HEK293 (cell line): ENCODE results near the gene IKZF4.

Experiments used
- CTCF ChIP-seq: fragments of 450-650 bp; formaldehyde crosslinking; IDR thresholded peaks from 2 replicates; pipeline ENCODE4 v1.5.1; 2016; ENCODE audit warnings: missing biosample characterization, missing genetic modification characterization
- HOXA7 ChIP-seq: sonication (generic); formaldehyde crosslinking; IDR thresholded peaks from 2 replicates; pipeline ENCODE4 v1.8.1; 2022; ENCODE audit warnings: missing genetic modification reagents, borderline replicate concordance
- SCRT2 ChIP-seq: fragments of 450-650 bp; formaldehyde crosslinking; IDR thresholded peaks from 2 replicates; pipeline ENCODE4 v1.5.1; 2016; ENCODE audit warnings: missing biosample characterization, missing genetic modification characterization
- SETDB1 ChIP-seq: IDR thresholded peaks from one replicate; pipeline ENCODE4 v1.6.1; 2017; ENCODE audit warnings: mild to moderate bottlenecking, low read length, moderate library complexity, mixed read lengths; ENCODE audit not compliant: insufficient read length
- ZBTB1 ChIP-seq: fragments of 450-650 bp; formaldehyde crosslinking; IDR thresholded peaks from 2 replicates; pipeline ENCODE4 v1.5.1; 2016; ENCODE audit warnings: missing biosample characterization, missing genetic modification characterization
- ZBTB21 ChIP-seq: fragments of 450-650 bp; formaldehyde crosslinking; IDR thresholded peaks from 2 replicates; pipeline ENCODE4 v1.5.1; 2017; ENCODE audit warnings: missing biosample characterization, missing genetic modification characterization
- ZNF639 ChIP-seq: fragments of 450-650 bp; formaldehyde crosslinking; IDR thresholded peaks from 2 replicates; pipeline ENCODE4 v1.5.1; 2016; ENCODE audit warnings: missing biosample characterization, missing genetic modification characterization
- ZSCAN30 ChIP-seq: fragments of 450-650 bp; IDR thresholded peaks from 2 replicates; pipeline ENCODE4 v1.5.1; 2018; ENCODE audit warnings: missing biosample characterization, mild to moderate bottlenecking, missing genetic modification characterization, moderate library complexity
- TF ChIP-seq, protein P1 (sequence below): fragments of 450-650 bp; formaldehyde crosslinking; optimal IDR thresholded peaks from 2 replicates; pipeline ENCODE3; 2016; ENCODE audit warnings: missing biosample characterization, mild to moderate bottlenecking, missing genetic modification characterization
- TF ChIP-seq, protein P2 (sequence below): fragments of 450-650 bp; formaldehyde crosslinking; IDR thresholded peaks from 2 replicates; pipeline ENCODE4 v1.5.1; 2016; ENCODE audit warnings: missing biosample characterization, missing genetic modification characterization

- TF ChIP-seq HOXA7 (no peak), CTCF (tag by site-specific recombination) (no peak), ZBTB21 (no peak), ZBTB1 (tag by site-specific recombination) (no peak), SCRT2 (no peak), SETDB1 (no peak), ZSCAN30 (tag by site-specific recombination) (no peak), ZNF639 (tag by site-specific recombination) (no peak)
- TF ChIP-seq, protein P1, sequence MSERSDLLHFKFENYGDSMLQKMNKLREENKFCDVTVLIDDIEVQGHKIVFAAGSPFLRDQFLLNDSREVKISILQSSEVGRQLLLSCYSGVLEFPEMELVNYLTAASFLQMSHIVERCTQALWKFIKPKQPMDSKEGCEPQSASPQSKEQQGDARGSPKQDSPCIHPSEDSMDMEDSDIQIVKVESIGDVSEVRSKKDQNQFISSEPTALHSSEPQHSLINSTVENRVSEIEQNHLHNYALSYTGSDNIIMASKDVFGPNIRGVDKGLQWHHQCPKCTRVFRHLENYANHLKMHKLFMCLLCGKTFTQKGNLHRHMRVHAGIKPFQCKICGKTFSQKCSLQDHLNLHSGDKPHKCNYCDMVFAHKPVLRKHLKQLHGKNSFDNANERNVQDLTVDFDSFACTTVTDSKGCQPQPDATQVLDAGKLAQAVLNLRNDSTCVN (tag by site-specific recombination), result no peak
- TF ChIP-seq, protein P2, sequence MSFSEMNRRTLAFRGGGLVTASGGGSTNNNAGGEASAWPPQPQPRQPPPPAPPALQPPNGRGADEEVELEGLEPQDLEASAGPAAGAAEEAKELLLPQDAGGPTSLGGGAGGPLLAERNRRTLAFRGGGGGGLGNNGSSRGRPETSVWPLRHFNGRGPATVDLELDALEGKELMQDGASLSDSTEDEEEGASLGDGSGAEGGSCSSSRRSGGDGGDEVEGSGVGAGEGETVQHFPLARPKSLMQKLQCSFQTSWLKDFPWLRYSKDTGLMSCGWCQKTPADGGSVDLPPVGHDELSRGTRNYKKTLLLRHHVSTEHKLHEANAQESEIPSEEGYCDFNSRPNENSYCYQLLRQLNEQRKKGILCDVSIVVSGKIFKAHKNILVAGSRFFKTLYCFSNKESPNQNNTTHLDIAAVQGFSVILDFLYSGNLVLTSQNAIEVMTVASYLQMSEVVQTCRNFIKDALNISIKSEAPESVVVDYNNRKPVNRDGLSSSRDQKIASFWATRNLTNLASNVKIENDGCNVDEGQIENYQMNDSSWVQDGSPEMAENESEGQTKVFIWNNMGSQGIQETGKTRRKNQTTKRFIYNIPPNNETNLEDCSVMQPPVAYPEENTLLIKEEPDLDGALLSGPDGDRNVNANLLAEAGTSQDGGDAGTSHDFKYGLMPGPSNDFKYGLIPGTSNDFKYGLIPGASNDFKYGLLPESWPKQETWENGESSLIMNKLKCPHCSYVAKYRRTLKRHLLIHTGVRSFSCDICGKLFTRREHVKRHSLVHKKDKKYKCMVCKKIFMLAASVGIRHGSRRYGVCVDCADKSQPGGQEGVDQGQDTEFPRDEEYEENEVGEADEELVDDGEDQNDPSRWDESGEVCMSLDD, result no peak
Observed at GRCh38 chr12:55972456-55972855, 48.4 kb upstream of the IKZF4 start.
